ENCODE data around the gene AFAP1. TPM values are rescaled to one million over a fixed set of nuclear protein-coding genes. Genes with fewer than 3 reads are reported as not detected.

Gene AFAP1
- total RNA-seq, 1 experiment from 2014 or later = 23.6 TPM

- no peak for ATAC-seq
- POLR2A ChIA-PET = no interaction called here
- CTCF ChIA-PET = interaction anchor here (3.8 kb wide), 1 partner anchor 14 kb away, joined by 13 read pairs; no protein-coding TSS in a partner anchor
Measured at GRCh38 chr4:7818399-7818911, 121.2 kb downstream of the AFAP1 start.

More at GRCh38 chr4:7818399-7818911, 121.2 kb downstream of the AFAP1 start:
- peak overlapping the region; percentile 46; the same call in 1 of the 2 replicates for H3K27ac Mint-ChIP-seq
- no peak overlapping the region for H3K4me3 Mint-ChIP-seq
- H3K36me3 Mint-ChIP-seq = peaks cover 30% of the 10 kb centered on the region
- H3K27me3 Mint-ChIP-seq (ENCODE audit: low read depth) = no peaks in the 10 kb centered on the region
- peaks cover 16% of the 10 kb centered on the region for H3K4me1 Mint-ChIP-seq
- DNase-seq (ENCODE audit: low spot score) = no peak
- TF ChIP-seq E2F5 (CRISPR knock-in tag; IDR thresholded peaks at IDR 0.05) = no peak
- no peak for TF ChIP-seq ARID4B (CRISPR knock-in tag; IDR thresholded peaks at IDR 0.05; ENCODE audit: borderline replicate concordance)
- TF ChIP-seq AFF4 (CRISPR knock-in tag; IDR thresholded peaks at IDR 0.05; ENCODE audit: borderline replicate concordance) = no peak
- no peak for TF ChIP-seq HMGA2 (CRISPR knock-in tag; IDR thresholded peaks at IDR 0.05)
- TF ChIP-seq USF2 (CRISPR knock-in tag; IDR thresholded peaks at IDR 0.05) = no peak
- no peaks in the 10 kb centered on the region for H3K9me3 Mint-ChIP-seq
